ENCODE data around the gene SFXN4. TPM values are rescaled to one million over a fixed set of nuclear protein-coding genes. Genes with fewer than 3 reads are reported as not detected.
A peak's percentile ranks its signal among the peaks of the same experiment; 100 is the strongest.

Gene SFXN4
- total and polyA plus RNA-seq, 9 donors: 11.8 to 54.9 (median 18.9) TPM

DNA sequence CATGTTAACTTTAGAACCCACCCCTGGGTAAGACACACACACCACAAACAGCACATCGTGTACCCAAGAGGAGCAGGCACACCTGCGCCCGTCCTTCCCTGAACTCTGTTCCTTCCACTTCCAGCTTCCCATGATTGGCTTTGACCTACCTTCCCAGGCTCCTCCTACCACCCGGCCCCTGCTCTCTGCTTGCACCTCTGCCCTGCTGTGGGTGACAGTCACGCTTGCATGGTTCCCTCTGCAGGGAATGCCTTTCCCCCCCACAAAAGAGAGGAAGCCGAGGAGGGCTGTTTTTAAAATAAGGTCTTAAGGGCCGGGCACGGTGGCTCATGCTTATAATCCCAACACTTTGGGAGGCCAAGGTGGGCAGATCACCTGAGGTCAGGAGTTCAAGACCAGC, 16.4 kb downstream of the SFXN4 start:
- WGBS, 3 donors: 93 to 96% (median 95%) methylated on average over 8 of the region's 8 CpGs
- no peaks in the 10 kb centered on the region for H3K9me3 ChIP-seq
- H3K27ac ChIP-seq: no peak overlapping the region
- no peaks in the 10 kb centered on the region for H3K36me3 ChIP-seq
- intact Hi-C loops (cut with DNase I): no loop called here
- peak in 2 of 5 donors; percentile 10 to 24 for DNase-seq
- no peak for TF ChIP-seq POLR2A (IDR thresholded peaks at IDR 0.05)
- TF ChIP-seq, protein P1, sequence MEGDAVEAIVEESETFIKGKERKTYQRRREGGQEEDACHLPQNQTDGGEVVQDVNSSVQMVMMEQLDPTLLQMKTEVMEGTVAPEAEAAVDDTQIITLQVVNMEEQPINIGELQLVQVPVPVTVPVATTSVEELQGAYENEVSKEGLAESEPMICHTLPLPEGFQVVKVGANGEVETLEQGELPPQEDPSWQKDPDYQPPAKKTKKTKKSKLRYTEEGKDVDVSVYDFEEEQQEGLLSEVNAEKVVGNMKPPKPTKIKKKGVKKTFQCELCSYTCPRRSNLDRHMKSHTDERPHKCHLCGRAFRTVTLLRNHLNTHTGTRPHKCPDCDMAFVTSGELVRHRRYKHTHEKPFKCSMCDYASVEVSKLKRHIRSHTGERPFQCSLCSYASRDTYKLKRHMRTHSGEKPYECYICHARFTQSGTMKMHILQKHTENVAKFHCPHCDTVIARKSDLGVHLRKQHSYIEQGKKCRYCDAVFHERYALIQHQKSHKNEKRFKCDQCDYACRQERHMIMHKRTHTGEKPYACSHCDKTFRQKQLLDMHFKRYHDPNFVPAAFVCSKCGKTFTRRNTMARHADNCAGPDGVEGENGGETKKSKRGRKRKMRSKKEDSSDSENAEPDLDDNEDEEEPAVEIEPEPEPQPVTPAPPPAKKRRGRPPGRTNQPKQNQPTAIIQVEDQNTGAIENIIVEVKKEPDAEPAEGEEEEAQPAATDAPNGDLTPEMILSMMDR (IDR thresholded peaks at IDR 0.05): no peak
- TF ChIP-seq EP300 (IDR thresholded peaks at IDR 0.05): no peak
- H3K4me3 ChIP-seq: no peak overlapping the region
- no peaks in the 10 kb centered on the region for H3K4me1 ChIP-seq (ENCODE audit: insufficient read depth)
- no peaks in the 10 kb centered on the region for H3K27me3 ChIP-seq

DNA sequence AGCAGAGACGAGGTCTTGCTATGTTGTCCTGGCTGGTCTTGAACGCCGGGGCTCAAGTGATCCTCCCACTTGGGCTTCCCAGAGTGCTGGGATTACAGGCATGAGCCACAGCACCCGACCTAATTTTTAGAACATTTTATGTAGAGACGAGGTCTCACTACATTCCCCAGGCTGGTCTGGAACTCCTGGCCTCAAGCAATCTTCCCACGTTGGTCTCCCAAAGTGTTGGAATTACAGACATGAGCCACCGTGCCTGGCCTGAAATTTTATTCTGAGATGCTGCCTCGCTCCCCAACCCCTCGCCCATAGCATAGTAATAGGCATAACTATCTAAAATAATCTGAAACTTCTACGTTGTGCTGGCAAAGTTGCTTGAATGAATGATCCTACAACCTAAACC, 21.9 kb downstream of the SFXN4 start:
- Histone ChIP-seq H3K27ac (no peak overlapping the region), H3K36me3 (no peaks in the 10 kb centered on the region), H3K9me3 (no peaks in the 10 kb centered on the region), H3K27me3 (no peaks in the 10 kb centered on the region), H3K4me3 (no peak overlapping the region), H3K4me1 (ENCODE audit: insufficient read depth) (peaks cover 6% of the 10 kb centered on the region)
- WGBS, 3 donors: 76 to 83% (median 81%) methylated on average over 10 of the region's 10 CpGs
- TF ChIP-seq, protein P1 (IDR thresholded peaks at IDR 0.05): no peak
- TF ChIP-seq EP300 (IDR thresholded peaks at IDR 0.05) (no peak), POLR2A (IDR thresholded peaks at IDR 0.05) (no peak)
- intact Hi-C loops (cut with DNase I): no loop called here
- no peak for DNase-seq

DNA sequence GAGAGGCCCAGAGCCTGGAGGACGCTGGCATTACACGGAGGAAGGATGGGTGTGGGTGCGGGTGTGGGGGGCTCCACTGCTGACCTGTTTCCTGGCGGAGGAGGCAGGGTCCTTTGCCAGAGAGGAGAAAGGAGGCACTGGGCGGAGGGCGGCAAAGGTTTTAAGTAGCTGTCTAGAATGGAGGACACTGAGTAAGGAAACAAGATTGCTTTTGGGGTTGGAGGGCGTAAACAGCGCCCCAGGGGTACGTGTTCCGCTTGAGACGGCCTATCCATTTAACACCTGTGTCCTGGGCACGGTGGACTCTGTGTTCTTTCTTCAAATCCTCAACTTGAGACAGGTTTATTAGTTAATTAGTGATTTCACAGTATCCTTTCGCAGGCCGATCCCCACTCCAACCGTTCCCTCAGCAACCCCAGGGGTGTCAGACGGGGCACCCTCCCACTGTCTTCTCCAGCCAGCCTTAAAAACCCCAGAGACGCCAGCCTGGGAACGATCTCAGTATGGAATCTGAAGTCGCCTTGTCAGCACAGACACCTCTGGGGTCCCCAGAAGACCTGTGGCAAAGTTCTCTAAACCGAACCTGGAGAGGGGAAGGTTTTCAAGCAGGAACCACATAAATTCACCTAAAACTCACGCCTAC, 24.8 kb downstream of the SFXN4 start:
- Histone ChIP-seq H3K4me1 (ENCODE audit: insufficient read depth) (peaks cover 7% of the 10 kb centered on the region), H3K36me3 (no peaks in the 10 kb centered on the region), H3K4me3 (no peak overlapping the region), H3K9me3 (no peaks in the 10 kb centered on the region), H3K27me3 (no peaks in the 10 kb centered on the region), H3K27ac (peak overlapping the region in 1 of 2 donors; percentile 52)
- intact Hi-C loops (cut with DNase I): no loop called here
- peak in 1 of 5 donors; percentile 44 for DNase-seq
- 56 to 72% (median 58%) methylated on average over 21 of the region's 21 CpGs for WGBS, 3 donors
- no peak for TF ChIP-seq EP300 (IDR thresholded peaks at IDR 0.05)
- TF ChIP-seq, protein P1 (IDR thresholded peaks at IDR 0.05): no peak
- no peak for TF ChIP-seq POLR2A (IDR thresholded peaks at IDR 0.05)

DNA sequence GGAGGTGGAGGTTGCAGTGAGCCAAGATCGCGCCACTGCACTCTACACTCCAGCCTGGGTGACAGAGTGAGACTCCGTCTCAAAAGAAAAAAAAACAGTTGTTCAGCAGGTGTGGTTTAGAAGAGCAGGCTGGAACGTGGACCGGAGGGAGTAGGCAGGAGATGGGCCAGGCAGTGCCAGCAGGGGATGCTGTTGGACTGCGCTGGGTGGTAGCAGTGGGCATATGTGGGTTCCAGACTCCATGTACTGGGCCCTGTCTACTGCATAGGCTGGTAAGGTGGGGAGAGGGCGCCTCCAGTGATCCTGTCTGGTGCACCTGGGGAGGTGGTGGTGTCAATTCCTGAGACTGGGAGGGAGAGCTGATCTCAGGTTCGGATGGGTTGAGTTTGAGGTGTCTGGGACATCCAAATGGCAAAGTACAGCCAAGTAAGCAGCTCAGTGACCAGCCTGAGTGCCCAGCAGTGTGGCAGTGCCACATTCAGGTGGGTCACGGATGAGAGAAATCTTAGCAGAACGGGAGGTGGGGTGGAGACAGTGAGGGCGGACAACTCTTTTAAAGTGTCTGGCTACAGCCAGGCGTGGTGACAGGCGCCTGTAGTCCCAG, 25.9 kb downstream of the SFXN4 start:
- peak in 3 of 5 donors; percentile 42 to 68 (median 66) for DNase-seq
- Histone ChIP-seq H3K27ac (no peak overlapping the region), H3K4me3 (no peak overlapping the region), H3K36me3 (no peaks in the 10 kb centered on the region), H3K27me3 (no peaks in the 10 kb centered on the region), H3K9me3 (no peaks in the 10 kb centered on the region), H3K4me1 (ENCODE audit: insufficient read depth) (peaks cover 7% of the 10 kb centered on the region)
- intact Hi-C loops (cut with DNase I): no loop called here
- TF ChIP-seq EP300 (IDR thresholded peaks at IDR 0.05): no peak
- TF ChIP-seq, protein P1 (IDR thresholded peaks at IDR 0.05): peak in 2 of 3 donors; percentile 19 to 35
- WGBS, 3 donors: 86 to 87% (median 86%) methylated on average over 13 of the region's 13 CpGs

Data from ovary (tissue), 9 donors.